ENCODE data around the gene YIPF4. TPM values are rescaled to one million over a fixed set of nuclear protein-coding genes. Genes with fewer than 3 reads are reported as not detected.

Gene YIPF4
- total RNA-seq, 1 donor from 2014 or later: 70.1 TPM

DNA sequence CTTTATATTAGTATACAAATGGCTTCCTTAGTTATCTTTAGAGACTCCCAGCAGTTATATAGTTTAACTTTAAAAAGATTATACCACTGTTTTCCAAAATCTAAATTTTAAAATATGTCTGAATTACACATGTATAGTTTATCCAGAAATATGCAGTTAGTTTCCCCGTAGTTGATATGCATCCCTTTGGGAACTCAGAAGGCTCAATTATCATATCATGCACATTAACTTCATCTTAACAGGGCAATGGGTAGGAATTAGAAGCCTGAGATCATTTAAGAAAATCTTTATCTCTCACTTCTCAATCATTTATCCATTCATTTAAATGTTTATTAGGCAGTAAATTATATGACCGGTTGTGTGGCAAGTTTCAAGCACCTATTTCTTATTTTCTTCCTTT is 40.2 kb upstream of the YIPF4 start:
- intact Hi-C loops (cut with micrococcal nuclease): no loop called here
- DNase-seq: no peak
- no peak for TF ChIP-seq CTCF (IDR thresholded peaks at IDR 0.05; ENCODE audit: borderline replicate concordance)
- peaks cover 7% of the 10 kb centered on the region for H3K36me3 ChIP-seq
- no peaks in the 10 kb centered on the region for H3K27me3 ChIP-seq (ENCODE audit: low read depth)
- H3K9me3 ChIP-seq (replicated peaks): no peaks in the 10 kb centered on the region
- no peaks in the 10 kb centered on the region for H3K4me1 ChIP-seq
- no peak overlapping the region for H3K4me3 ChIP-seq
- no peak overlapping the region for H3K27ac ChIP-seq (replicated peaks)

DNA sequence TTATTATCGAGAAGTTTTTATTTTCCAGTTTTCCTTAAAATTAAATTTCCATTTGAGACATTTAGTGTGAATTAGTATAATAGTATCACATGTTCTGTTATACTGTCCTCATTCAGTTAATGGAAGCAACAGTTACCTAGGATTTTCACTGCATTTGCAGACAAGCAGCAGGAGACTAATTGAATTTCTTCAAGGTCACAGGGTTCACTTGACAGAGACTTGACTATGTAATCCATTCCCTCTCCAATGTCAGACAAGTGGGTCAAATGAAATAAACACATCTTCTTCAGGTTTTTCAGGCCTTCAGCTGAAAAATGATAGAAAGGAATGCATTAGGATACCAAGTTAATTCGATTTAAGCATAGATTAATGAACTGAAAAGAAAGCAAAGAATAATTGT is 39.7 kb upstream of the YIPF4 start:
- no peaks in the 10 kb centered on the region for H3K4me1 ChIP-seq
- DNase-seq: no peak
- no peak for TF ChIP-seq CTCF (IDR thresholded peaks at IDR 0.05; ENCODE audit: borderline replicate concordance)
- no peaks in the 10 kb centered on the region for H3K27me3 ChIP-seq (ENCODE audit: low read depth)
- peaks cover 7% of the 10 kb centered on the region for H3K36me3 ChIP-seq
- H3K4me3 ChIP-seq: no peak overlapping the region
- no peak overlapping the region for H3K27ac ChIP-seq (replicated peaks)
- no peaks in the 10 kb centered on the region for H3K9me3 ChIP-seq (replicated peaks)
- intact Hi-C loops (cut with micrococcal nuclease): no loop called here

DNA sequence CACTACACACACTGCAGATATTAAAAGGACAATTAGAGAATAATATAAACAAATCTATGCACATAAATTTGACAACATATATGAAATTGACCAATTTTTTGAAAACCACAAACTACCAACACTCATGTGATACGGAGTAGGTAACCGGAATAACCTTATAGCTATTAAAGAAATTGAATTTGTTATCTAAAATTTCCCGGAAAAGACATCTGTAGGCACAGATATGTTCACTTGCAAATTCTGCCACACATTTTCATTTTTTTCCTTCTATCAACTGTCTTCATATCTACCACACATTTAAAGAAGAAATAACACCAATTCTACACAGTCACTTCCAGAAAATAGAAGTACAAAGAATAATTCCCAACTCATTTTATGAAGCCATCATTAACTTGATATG is 35.4 kb upstream of the YIPF4 start:
- Histone ChIP-seq H3K27ac (replicated peaks) (no peak overlapping the region), H3K4me1 (no peaks in the 10 kb centered on the region), H3K4me3 (no peak overlapping the region), H3K9me3 (replicated peaks) (no peaks in the 10 kb centered on the region), H3K27me3 (ENCODE audit: low read depth) (no peaks in the 10 kb centered on the region), H3K36me3 (no peaks in the 10 kb centered on the region)
- intact Hi-C loops (cut with micrococcal nuclease): no loop called here
- no peak for TF ChIP-seq CTCF (IDR thresholded peaks at IDR 0.05; ENCODE audit: borderline replicate concordance)
- DNase-seq: no peak

DNA sequence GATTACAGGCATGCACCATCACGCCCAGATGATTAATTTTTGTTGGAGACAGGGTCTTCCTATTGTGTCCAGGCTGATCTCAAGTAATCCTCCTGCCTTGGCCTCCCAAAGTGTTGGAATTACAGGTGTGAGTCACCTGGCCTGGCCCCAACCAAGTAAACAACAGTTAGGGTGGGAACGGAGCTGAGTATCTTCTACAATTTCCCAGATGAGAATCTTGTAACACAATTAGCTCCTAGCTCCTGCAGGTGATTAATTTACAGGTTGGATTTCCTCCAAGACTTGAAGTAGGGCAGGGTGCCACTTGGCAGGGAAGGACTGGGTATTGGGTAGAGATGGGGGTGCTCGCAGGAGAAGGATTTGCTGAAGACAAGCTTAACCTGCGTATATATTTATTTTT is 30.8 kb upstream of the YIPF4 start:
- Histone ChIP-seq H3K27ac (replicated peaks) (no peak overlapping the region), H3K27me3 (ENCODE audit: low read depth) (no peaks in the 10 kb centered on the region), H3K4me1 (no peaks in the 10 kb centered on the region), H3K36me3 (no peaks in the 10 kb centered on the region), H3K4me3 (no peak overlapping the region), H3K9me3 (replicated peaks) (no peaks in the 10 kb centered on the region)
- intact Hi-C loops (cut with micrococcal nuclease): no loop called here
- DNase-seq: no peak
- no peak for TF ChIP-seq CTCF (IDR thresholded peaks at IDR 0.05; ENCODE audit: borderline replicate concordance)

DNA sequence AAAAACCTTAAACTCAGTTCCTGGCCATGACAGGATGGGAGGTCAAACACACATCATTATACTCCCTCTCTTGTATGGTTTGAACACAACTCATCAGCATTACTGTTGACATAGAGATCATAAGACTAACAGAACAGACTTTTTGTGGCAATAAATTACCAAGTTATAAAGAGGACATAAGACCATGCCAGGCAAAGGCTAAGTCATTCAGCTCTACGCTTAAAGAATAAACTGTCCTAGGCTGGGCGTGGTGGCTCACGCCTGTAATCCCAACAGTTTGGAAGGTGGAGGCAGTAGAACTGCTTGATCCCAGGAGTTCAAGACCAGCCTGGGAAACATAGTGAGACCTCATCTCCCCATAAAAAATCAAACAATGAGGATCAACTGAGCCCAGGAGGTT is 29.4 kb upstream of the YIPF4 start:
- Histone ChIP-seq H3K4me3 (no peak overlapping the region), H3K27me3 (ENCODE audit: low read depth) (no peaks in the 10 kb centered on the region), H3K4me1 (no peaks in the 10 kb centered on the region), H3K36me3 (no peaks in the 10 kb centered on the region), H3K27ac (replicated peaks) (no peak overlapping the region), H3K9me3 (replicated peaks) (no peaks in the 10 kb centered on the region)
- intact Hi-C loops (cut with micrococcal nuclease): no loop called here
- no peak for TF ChIP-seq CTCF (IDR thresholded peaks at IDR 0.05; ENCODE audit: borderline replicate concordance)
- no peak for DNase-seq

DNA sequence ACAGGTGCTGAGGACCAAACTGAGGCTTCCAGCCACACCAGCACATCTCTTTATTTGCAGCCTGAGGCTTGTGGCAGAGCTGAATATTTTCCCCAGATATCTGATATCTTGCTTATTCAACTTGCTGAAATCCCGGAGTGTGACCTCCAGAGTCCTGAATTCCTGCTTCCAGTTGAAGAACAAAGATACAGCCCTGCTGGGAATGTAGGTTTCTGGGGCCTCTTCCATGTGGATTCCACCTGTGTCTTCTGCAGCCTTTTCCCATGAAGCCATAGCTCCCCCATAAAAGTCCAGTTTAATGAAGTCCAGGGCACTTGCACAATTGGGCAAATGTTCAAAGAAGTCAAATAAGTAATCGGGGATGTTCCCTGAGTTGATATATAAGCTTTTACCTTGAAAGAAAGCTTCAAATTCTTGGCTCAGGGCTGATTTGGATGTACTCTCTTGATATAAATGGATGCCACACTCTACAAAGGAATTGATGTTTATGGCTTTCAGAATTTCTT is 27.9 kb upstream of the YIPF4 start:
- DNase-seq: no peak
- H3K4me3 ChIP-seq: no peak overlapping the region

More for the DNA sequence above, 27.9 kb upstream of the YIPF4 start:
- no peak overlapping the region for H3K27ac ChIP-seq (replicated peaks)
- no peak for TF ChIP-seq CTCF (IDR thresholded peaks at IDR 0.05; ENCODE audit: borderline replicate concordance)
- H3K9me3 ChIP-seq (replicated peaks): no peaks in the 10 kb centered on the region
- no peaks in the 10 kb centered on the region for H3K27me3 ChIP-seq (ENCODE audit: low read depth)
- no peaks in the 10 kb centered on the region for H3K36me3 ChIP-seq
- H3K4me1 ChIP-seq: no peaks in the 10 kb centered on the region
- intact Hi-C loops (cut with micrococcal nuclease): no loop called here

Data from left ventricle myocardium inferior (tissue), 1 donor.